ENCODE measurements around the gene NTF3.
A peak's percentile ranks its signal among the peaks of the same experiment; 100 is the strongest.

NTF3 gene

DNA sequence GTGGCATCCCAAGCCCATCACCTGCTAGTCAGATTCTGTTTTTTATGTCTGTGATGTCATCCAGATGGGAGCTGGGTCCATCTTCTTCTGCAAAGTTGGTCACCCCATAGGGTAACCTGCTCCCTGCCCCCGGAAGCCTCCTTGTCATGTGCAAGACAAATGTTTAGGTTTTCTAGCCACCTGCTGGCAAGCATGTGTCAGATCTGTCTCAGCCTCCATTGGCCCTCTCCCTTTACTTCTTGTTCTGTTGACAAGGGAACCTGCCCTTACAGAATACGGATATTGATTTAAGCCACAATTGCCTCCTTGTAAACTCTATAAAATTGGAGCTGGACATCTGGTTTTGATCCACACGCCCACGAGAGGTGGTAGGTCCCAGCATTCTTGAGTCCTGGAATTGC is 7.5 kb downstream of the NTF3 start:
- TF ChIP-seq, protein P1, sequence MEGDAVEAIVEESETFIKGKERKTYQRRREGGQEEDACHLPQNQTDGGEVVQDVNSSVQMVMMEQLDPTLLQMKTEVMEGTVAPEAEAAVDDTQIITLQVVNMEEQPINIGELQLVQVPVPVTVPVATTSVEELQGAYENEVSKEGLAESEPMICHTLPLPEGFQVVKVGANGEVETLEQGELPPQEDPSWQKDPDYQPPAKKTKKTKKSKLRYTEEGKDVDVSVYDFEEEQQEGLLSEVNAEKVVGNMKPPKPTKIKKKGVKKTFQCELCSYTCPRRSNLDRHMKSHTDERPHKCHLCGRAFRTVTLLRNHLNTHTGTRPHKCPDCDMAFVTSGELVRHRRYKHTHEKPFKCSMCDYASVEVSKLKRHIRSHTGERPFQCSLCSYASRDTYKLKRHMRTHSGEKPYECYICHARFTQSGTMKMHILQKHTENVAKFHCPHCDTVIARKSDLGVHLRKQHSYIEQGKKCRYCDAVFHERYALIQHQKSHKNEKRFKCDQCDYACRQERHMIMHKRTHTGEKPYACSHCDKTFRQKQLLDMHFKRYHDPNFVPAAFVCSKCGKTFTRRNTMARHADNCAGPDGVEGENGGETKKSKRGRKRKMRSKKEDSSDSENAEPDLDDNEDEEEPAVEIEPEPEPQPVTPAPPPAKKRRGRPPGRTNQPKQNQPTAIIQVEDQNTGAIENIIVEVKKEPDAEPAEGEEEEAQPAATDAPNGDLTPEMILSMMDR (IDR thresholded peaks at IDR 0.05; ENCODE audit: low read depth, low read length), result no peak
- no peak overlapping the region for H3K4me3 ChIP-seq (ENCODE audit: low read depth, low read length)

GRCh38 chr12:5439788-5440300 is 7.9 kb downstream of the NTF3 start:
- H3K4me3 ChIP-seq (ENCODE audit: low read depth, low read length), result no peak overlapping the region

GRCh38 chr12:5440978-5441377 is 9.1 kb downstream of the NTF3 start:
- no peak overlapping the region for H3K4me3 ChIP-seq (ENCODE audit: low read depth, low read length)
- TF ChIP-seq, protein P1 (IDR thresholded peaks at IDR 0.05; ENCODE audit: low read depth, low read length), result no peak

More at GRCh38 chr12:5439788-5440300, 7.9 kb downstream of the NTF3 start:
- TF ChIP-seq, protein P1 (IDR thresholded peaks at IDR 0.05; ENCODE audit: low read depth, low read length), result no peak

- H3K4me3 ChIP-seq (ENCODE audit: low read depth, low read length), result no peak overlapping the region
- TF ChIP-seq, protein P1 (IDR thresholded peaks at IDR 0.05; ENCODE audit: low read depth, low read length), result no peak
Measured at GRCh38 chr12:5441497-5442236, 9.8 kb downstream of the NTF3 start.

DNA sequence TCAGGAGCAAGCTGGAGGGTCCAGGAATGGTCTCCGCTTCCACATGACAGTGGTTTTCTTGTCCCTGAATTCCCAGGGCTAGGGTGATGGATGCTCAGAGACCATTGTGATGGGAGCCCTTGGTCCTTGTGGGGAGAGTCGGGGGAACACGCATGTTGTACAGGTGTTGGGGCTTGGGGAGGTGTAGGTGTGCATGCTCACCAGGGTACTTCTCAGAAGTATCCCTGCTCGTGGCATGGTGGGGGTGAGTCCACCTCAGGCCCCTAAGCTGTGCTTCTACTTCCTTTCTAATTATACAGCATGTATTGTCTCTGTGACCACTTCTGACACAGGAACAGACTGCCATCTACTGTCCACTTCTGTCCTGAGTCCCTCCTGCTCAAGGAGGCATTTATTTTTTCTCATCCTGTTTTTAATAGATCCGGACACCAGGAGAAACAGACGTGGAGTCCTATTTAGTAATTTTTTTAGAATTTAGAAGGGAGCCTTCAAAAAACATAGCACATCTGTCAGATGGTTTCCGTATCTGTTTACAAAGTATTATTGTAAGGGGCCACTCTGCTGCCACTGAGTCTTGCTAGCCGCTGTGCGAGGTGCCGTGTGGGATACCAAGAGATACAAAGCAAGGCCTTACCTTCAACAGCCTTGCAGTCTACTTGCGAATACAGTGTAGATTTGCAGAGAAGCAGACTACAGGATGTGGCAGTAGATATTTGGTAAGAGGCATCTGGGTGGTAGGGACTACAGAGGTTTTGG is 10.5 kb downstream of the NTF3 start:
- TF ChIP-seq, protein P1 (IDR thresholded peaks at IDR 0.05; ENCODE audit: low read depth, low read length), result peak; percentile 49
- no peak overlapping the region for H3K4me3 ChIP-seq (ENCODE audit: low read depth, low read length)

GRCh38 chr12:5444520-5444919 is 12.6 kb downstream of the NTF3 start:
- H3K4me3 ChIP-seq (ENCODE audit: low read depth, low read length), result no peak overlapping the region
- TF ChIP-seq, protein P1 (IDR thresholded peaks at IDR 0.05; ENCODE audit: low read depth, low read length), result no peak

- TF ChIP-seq, protein P1 (IDR thresholded peaks at IDR 0.05; ENCODE audit: low read depth, low read length), result no peak
- H3K4me3 ChIP-seq (ENCODE audit: low read depth, low read length), result no peak overlapping the region
Measured at GRCh38 chr12:5447320-5447719, 15.4 kb downstream of the NTF3 start.

Measured in WI38 (cell line).